Measurements from ENCODE around the gene BIRC2. TPM values are rescaled to one million over a fixed set of nuclear protein-coding genes. Genes with fewer than 3 reads are reported as not detected.

The BIRC2 gene
- polyA plus RNA-seq, 1 donor (not counting 4 experiments of a cell fraction or from before 2014, with no cell fraction given): 53.8 TPM

DNA sequence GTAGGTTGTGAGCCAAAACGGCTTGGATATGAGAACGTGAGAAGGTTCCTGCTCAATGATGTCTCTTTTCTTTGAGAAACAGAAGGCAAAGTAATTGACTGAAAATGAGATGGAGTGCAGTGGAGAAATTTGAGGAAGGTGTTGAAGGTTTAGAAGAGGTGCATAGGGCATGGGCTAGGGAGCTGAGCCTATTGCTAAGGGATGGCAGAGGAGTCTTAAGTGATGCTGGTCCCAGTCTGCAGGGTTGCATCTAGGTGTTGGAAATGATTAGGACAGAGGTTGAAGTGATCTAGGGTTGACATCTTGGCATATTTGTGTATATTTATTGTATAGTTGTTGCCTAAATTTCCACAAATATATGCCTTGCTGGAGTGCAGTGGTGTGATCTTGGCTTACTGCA, 27.5 kb upstream of the BIRC2 start:
- no peak overlapping the region for H3K27ac ChIP-seq (ENCODE audit: control insufficient read depth, insufficient read depth, low read length)
- H3K9me3 ChIP-seq (ENCODE audit: control insufficient read depth, low read depth, low read length): no peaks in the 10 kb centered on the region
- FAIRE-seq (no peak), DNase-seq (ENCODE audit: low read depth, low spot score) (no peak)
- H3K4me1 ChIP-seq (ENCODE audit: control insufficient read depth, extremely low read depth, insufficient read depth, low read length): peaks cover 45% of the 10 kb centered on the region
- H3K9ac ChIP-seq (ENCODE audit: control insufficient read depth, extremely low read depth, insufficient read depth, low read length): no peak overlapping the region
- no peaks in the 10 kb centered on the region for H3K9me1 ChIP-seq (ENCODE audit: control insufficient read depth, extremely low read depth, insufficient read depth, low read length)
- no peaks in the 10 kb centered on the region for H3K27me3 ChIP-seq (ENCODE audit: control insufficient read depth, extremely low read depth, insufficient read depth, low read length)
- no peaks in the 10 kb centered on the region for H3K79me2 ChIP-seq (ENCODE audit: control insufficient read depth, insufficient read depth, low read length)
- H3K4me2 ChIP-seq (ENCODE audit: control insufficient read depth, extremely low read depth, insufficient read depth, low read depth, low read length): no peak overlapping the region
- H3K36me3 ChIP-seq (ENCODE audit: control insufficient read depth in 2 of 2, extremely low read depth in 1 of 2, insufficient read depth in 2 of 2, low read length in 2 of 2): no peaks in the 10 kb centered on the region
- no peaks in the 10 kb centered on the region for H4K20me1 ChIP-seq (ENCODE audit: control insufficient read depth, extremely low read depth, insufficient read depth, low read length)
- TF ChIP-seq EZH2 (IDR thresholded peaks at IDR 0.05; ENCODE audit: low read length): no peak
- TF ChIP-seq, protein P1, sequence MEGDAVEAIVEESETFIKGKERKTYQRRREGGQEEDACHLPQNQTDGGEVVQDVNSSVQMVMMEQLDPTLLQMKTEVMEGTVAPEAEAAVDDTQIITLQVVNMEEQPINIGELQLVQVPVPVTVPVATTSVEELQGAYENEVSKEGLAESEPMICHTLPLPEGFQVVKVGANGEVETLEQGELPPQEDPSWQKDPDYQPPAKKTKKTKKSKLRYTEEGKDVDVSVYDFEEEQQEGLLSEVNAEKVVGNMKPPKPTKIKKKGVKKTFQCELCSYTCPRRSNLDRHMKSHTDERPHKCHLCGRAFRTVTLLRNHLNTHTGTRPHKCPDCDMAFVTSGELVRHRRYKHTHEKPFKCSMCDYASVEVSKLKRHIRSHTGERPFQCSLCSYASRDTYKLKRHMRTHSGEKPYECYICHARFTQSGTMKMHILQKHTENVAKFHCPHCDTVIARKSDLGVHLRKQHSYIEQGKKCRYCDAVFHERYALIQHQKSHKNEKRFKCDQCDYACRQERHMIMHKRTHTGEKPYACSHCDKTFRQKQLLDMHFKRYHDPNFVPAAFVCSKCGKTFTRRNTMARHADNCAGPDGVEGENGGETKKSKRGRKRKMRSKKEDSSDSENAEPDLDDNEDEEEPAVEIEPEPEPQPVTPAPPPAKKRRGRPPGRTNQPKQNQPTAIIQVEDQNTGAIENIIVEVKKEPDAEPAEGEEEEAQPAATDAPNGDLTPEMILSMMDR (optimal IDR thresholded peaks at IDR 0.05 in 1 of 3, IDR thresholded peaks at IDR 0.05 in 1 of 3, conservative IDR thresholded peaks at IDR 0.05 in 1 of 3; ENCODE audit: extremely low read depth in 1 of 3, insufficient read depth in 2 of 3, low read length in 3 of 3): no peak
- H2AFZ ChIP-seq (ENCODE audit: control insufficient read depth, low read length): no peak overlapping the region
- dilution Hi-C loops (cut with MboI; ENCODE audit: extremely low pct_ligation_motif_present, low sequenced_read_pairs): no loop called here
- no peak overlapping the region for H3K4me3 ChIP-seq (ENCODE audit: control insufficient read depth in 2 of 3, extremely low read depth in 1 of 3, insufficient read depth in 2 of 3, low read depth in 1 of 3, low read length in 3 of 3)

DNA sequence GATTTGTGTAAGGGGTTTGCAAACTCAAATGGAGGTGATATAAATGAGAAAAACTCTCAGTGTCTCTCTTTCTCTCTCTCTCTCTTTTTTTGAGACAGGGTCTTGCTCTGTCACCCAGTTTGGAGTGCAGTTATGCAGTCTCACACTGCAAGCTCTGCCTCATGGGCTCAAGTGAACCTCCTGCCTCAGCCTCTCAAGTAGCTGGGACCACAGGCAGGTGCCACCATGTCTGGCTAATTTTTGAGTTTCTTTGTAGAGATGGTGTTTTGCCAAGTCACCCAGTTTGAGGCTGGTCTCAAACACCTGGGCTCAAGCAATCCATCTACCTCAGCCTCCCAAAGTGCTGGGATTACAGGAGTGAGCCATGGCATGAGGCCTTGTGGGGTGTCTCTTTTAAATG, 26.8 kb upstream of the BIRC2 start:
- no peaks in the 10 kb centered on the region for H3K9me1 ChIP-seq (ENCODE audit: control insufficient read depth, extremely low read depth, insufficient read depth, low read length)
- no peak for DNase-seq (ENCODE audit: low read depth, low spot score)
- no peaks in the 10 kb centered on the region for H3K36me3 ChIP-seq (ENCODE audit: control insufficient read depth in 2 of 2, extremely low read depth in 1 of 2, insufficient read depth in 2 of 2, low read length in 2 of 2)
- H3K9ac ChIP-seq (ENCODE audit: control insufficient read depth, extremely low read depth, insufficient read depth, low read length): no peak overlapping the region
- H3K4me3 ChIP-seq (ENCODE audit: control insufficient read depth in 2 of 3, extremely low read depth in 1 of 3, insufficient read depth in 2 of 3, low read depth in 1 of 3, low read length in 3 of 3): no peak overlapping the region
- H3K9me3 ChIP-seq (ENCODE audit: control insufficient read depth, low read depth, low read length): no peaks in the 10 kb centered on the region
- H2AFZ ChIP-seq (ENCODE audit: control insufficient read depth, low read length): no peak overlapping the region
- dilution Hi-C loops (cut with MboI; ENCODE audit: extremely low pct_ligation_motif_present, low sequenced_read_pairs): no loop called here
- H3K27ac ChIP-seq (ENCODE audit: control insufficient read depth, insufficient read depth, low read length): no peak overlapping the region
- H3K4me1 ChIP-seq (ENCODE audit: control insufficient read depth, extremely low read depth, insufficient read depth, low read length): peaks cover 44% of the 10 kb centered on the region
- H3K4me2 ChIP-seq (ENCODE audit: control insufficient read depth, extremely low read depth, insufficient read depth, low read depth, low read length): no peak overlapping the region
- no peak for TF ChIP-seq EZH2 (IDR thresholded peaks at IDR 0.05; ENCODE audit: low read length)
- TF ChIP-seq, protein P1 (optimal IDR thresholded peaks at IDR 0.05 in 1 of 3, IDR thresholded peaks at IDR 0.05 in 1 of 3, conservative IDR thresholded peaks at IDR 0.05 in 1 of 3; ENCODE audit: extremely low read depth in 1 of 3, insufficient read depth in 2 of 3, low read length in 3 of 3): no peak
- no peaks in the 10 kb centered on the region for H3K27me3 ChIP-seq (ENCODE audit: control insufficient read depth, extremely low read depth, insufficient read depth, low read length)
- FAIRE-seq: no peak
- no peaks in the 10 kb centered on the region for H3K79me2 ChIP-seq (ENCODE audit: control insufficient read depth, insufficient read depth, low read length)
- no peaks in the 10 kb centered on the region for H4K20me1 ChIP-seq (ENCODE audit: control insufficient read depth, extremely low read depth, insufficient read depth, low read length)
